ENCODE results near the gene DNAJC6.

The DNAJC6 gene

DNA sequence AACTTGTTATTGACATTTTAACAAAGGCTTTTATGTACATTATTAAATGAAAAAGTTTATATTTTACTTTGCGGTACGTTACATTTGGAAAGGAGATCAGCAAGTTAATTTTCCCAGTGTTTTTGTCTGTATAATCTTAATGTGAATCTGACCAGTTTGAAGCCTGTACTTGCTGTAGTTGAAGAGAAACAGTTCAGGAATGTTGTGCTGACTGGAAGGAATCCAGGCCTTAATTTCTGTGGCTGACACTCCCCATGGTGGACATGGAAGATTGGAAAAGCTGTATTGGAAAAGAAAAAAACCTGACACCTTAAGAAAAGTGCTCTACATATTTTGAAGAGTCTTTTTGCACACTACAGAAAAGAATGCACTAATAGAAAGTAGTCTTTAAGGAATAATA, 126.6 kb downstream of the DNAJC6 start:
- Histone ChIP-seq H3K27ac (no peak overlapping the region), H3K4me3 (IDR thresholded peaks at IDR 0.05; ENCODE audit: insufficient read depth, low read depth, low read length) (no peak overlapping the region), H3K36me3 (ENCODE audit: insufficient read depth) (no peaks in the 10 kb centered on the region), H3K27me3 (ENCODE audit: insufficient read depth, low read depth) (no peaks in the 10 kb centered on the region), H3K9ac (no peak overlapping the region), H2AFZ (ENCODE audit: low read depth) (no peak overlapping the region), H4K20me1 (ENCODE audit: insufficient read depth) (no peaks in the 10 kb centered on the region), H3K4me1 (ENCODE audit: low read depth, poor library complexity, severe bottlenecking) (no peaks in the 10 kb centered on the region), H3K4me2 (no peak overlapping the region), H3K79me2 (ENCODE audit: insufficient read depth, low read depth) (no peaks in the 10 kb centered on the region)
- TF ChIP-seq, protein P1, sequence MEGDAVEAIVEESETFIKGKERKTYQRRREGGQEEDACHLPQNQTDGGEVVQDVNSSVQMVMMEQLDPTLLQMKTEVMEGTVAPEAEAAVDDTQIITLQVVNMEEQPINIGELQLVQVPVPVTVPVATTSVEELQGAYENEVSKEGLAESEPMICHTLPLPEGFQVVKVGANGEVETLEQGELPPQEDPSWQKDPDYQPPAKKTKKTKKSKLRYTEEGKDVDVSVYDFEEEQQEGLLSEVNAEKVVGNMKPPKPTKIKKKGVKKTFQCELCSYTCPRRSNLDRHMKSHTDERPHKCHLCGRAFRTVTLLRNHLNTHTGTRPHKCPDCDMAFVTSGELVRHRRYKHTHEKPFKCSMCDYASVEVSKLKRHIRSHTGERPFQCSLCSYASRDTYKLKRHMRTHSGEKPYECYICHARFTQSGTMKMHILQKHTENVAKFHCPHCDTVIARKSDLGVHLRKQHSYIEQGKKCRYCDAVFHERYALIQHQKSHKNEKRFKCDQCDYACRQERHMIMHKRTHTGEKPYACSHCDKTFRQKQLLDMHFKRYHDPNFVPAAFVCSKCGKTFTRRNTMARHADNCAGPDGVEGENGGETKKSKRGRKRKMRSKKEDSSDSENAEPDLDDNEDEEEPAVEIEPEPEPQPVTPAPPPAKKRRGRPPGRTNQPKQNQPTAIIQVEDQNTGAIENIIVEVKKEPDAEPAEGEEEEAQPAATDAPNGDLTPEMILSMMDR (conservative IDR thresholded peaks at IDR 0.05; ENCODE audit: low read depth, low read length), result no peak

DNA sequence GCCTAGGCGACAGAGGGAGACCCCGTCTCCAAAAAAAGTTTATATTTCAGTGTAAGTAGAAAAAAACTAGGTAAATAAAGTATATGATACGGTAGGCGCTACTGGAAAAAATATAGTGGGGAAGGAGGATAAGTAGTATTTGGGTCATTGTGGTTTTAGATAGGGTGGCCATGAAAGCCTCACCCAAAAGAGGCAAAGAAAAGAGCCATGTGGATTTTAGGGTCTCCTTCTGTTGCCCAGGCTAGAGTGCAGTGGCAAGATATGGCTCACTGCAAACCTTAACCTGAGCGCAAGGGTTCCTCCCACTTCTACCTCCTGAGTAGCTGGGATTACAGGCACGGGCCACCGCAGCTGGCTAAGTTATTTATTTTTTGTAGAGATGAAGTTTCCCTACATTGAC, 128.3 kb downstream of the DNAJC6 start:
- TF ChIP-seq, protein P1 (conservative IDR thresholded peaks at IDR 0.05; ENCODE audit: low read depth, low read length), result no peak
- Histone ChIP-seq H3K4me2 (no peak overlapping the region), H3K27ac (no peak overlapping the region), H3K79me2 (ENCODE audit: insufficient read depth, low read depth) (no peaks in the 10 kb centered on the region), H2AFZ (ENCODE audit: low read depth) (no peak overlapping the region), H3K4me3 (IDR thresholded peaks at IDR 0.05; ENCODE audit: insufficient read depth, low read depth, low read length) (no peak overlapping the region), H4K20me1 (ENCODE audit: insufficient read depth) (no peaks in the 10 kb centered on the region), H3K36me3 (ENCODE audit: insufficient read depth) (no peaks in the 10 kb centered on the region), H3K4me1 (ENCODE audit: low read depth, poor library complexity, severe bottlenecking) (no peaks in the 10 kb centered on the region), H3K9ac (no peak overlapping the region), H3K27me3 (ENCODE audit: insufficient read depth, low read depth) (no peaks in the 10 kb centered on the region)

DNA sequence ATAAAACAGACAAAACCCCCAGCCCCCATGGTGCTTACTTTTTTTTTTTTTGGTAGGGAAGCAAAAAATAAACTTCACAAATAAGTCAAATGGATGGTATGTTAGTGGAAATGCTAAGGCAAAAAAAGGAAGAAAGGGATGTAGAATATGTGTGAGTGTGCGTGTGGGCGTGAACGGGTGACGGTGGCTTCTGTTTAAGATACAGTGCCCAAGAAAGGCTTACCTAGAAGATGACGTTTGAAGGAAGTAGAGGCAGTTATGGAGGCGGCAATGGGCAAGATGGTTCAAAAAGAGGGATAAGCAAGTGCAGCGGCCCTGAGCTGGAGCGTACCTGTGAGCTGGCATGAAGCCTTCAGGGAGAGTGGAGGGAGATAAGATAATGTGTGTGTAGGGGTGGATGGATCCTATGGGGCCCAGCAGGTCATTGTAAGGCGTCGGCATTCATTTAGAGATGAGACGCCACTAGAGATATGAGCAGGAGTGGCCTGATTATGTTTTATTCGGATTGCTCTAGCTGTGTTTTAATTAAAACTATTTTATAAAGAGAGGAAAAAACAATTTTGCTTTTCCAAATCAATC, 131.1 kb downstream of the DNAJC6 start:
- Histone ChIP-seq H2AFZ (ENCODE audit: low read depth) (no peak overlapping the region), H4K20me1 (ENCODE audit: insufficient read depth) (no peaks in the 10 kb centered on the region), H3K9ac (no peak overlapping the region), H3K27me3 (ENCODE audit: insufficient read depth, low read depth) (no peaks in the 10 kb centered on the region), H3K36me3 (ENCODE audit: insufficient read depth) (no peaks in the 10 kb centered on the region), H3K4me3 (IDR thresholded peaks at IDR 0.05; ENCODE audit: insufficient read depth, low read depth, low read length) (no peak overlapping the region), H3K27ac (no peak overlapping the region), H3K4me2 (no peak overlapping the region), H3K4me1 (ENCODE audit: low read depth, poor library complexity, severe bottlenecking) (no peaks in the 10 kb centered on the region), H3K79me2 (ENCODE audit: insufficient read depth, low read depth) (no peaks in the 10 kb centered on the region)
- TF ChIP-seq, protein P1 (conservative IDR thresholded peaks at IDR 0.05; ENCODE audit: low read depth, low read length), result no peak

DNA sequence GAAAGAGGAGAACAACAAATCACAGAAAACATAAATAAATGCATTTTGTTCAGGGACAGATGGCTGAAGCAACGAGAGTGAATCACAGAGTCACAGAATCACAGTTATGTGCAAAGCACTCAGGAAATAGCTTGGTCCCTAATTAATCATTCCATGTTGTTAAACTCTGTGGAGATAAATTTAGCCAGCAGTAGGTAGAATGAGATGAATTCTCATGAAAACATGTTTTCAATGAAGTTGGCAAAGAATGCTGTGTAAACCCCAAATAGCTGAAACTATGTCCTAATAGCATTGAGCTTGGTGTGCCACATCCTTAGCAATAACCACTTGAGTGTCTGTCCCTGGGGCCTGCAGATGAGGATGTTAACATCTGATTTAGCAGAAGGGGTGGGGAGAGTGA, 131.6 kb downstream of the DNAJC6 start:
- Histone ChIP-seq H4K20me1 (ENCODE audit: insufficient read depth) (no peaks in the 10 kb centered on the region), H3K79me2 (ENCODE audit: insufficient read depth, low read depth) (no peaks in the 10 kb centered on the region), H2AFZ (ENCODE audit: low read depth) (no peak overlapping the region), H3K9ac (no peak overlapping the region), H3K27ac (no peak overlapping the region), H3K4me2 (no peak overlapping the region), H3K27me3 (ENCODE audit: insufficient read depth, low read depth) (no peaks in the 10 kb centered on the region), H3K4me1 (ENCODE audit: low read depth, poor library complexity, severe bottlenecking) (no peaks in the 10 kb centered on the region), H3K36me3 (ENCODE audit: insufficient read depth) (no peaks in the 10 kb centered on the region), H3K4me3 (IDR thresholded peaks at IDR 0.05; ENCODE audit: insufficient read depth, low read depth, low read length) (no peak overlapping the region)
- TF ChIP-seq, protein P1 (conservative IDR thresholded peaks at IDR 0.05; ENCODE audit: low read depth, low read length), result no peak

Data from KMS-11 (cell line).